Vagina (tissue), 2 donors: ENCODE measurements around the gene FNDC11. TPM values are rescaled to one million over a fixed set of nuclear protein-coding genes. Genes with fewer than 3 reads are reported as not detected.
"Not testable (repeated sequence)": the region's sequence is repeated elsewhere in the genome, so short reads cannot be mapped to it uniquely, and the experiment has no call there.

Experiments
- DNase-seq, 2 donors: peaks; one replicate each; pipeline ENCODE4 v3.0.0-alpha.2; 2017; ENCODE audit errors: extremely low spot score in 2 of 2
- H3K27ac ChIP-seq: fragments of 200-600 bp; sonication (generic); one replicate; pipeline ENCODE4 v1.5.1; 2019
- H3K27me3 ChIP-seq: fragments of 200-600 bp; sonication (generic); one replicate; pipeline ENCODE4 v1.5.1; 2019
- H3K36me3 ChIP-seq, 2 donors: fragments of 200-600 bp; sonication (generic); one replicate each; pipeline ENCODE4 v1.5.1; 2017 to 2019
- H3K4me1 ChIP-seq: fragments of 200-600 bp; sonication (generic); one replicate; pipeline ENCODE4 v1.5.1; 2019
- H3K4me3 ChIP-seq, 2 donors: fragments of 200-600 bp; sonication (generic); 1 replicate in 1 of 2; 2 replicates in 1 of 2; pipeline ENCODE4 v1.5.1; 2016 to 2019
- H3K9me3 ChIP-seq: fragments of 200-600 bp; sonication (generic); one replicate; pipeline ENCODE4 v1.5.1; 2019
- CTCF ChIP-seq, 3 experiments: fragments of 450-650 bp in 2 of 3; fragments of 200-600 bp in 1 of 3; sonication (generic) in 1 of 3; IDR thresholded peaks; one replicate each; pipeline ENCODE4 v1.5.1; 2017 to 2019; ENCODE audit warnings: antibody characterized with exemption in 3 of 3, mild to moderate bottlenecking in 2 of 3, moderate library complexity in 2 of 3
- POLR2A ChIP-seq, 2 donors: fragments of 450-650 bp; IDR thresholded peaks; one replicate each; pipeline ENCODE4 v1.6.1; 2017; ENCODE audit warnings: antibody characterized with exemption in 2 of 2, mild to moderate bottlenecking in 2 of 2, moderate library complexity in 2 of 2
- POLR2AphosphoS5 ChIP-seq, 2 donors: sonication (generic); formaldehyde crosslinking; IDR thresholded peaks; one replicate each; pipeline ENCODE4 v1.9.0; 2017; ENCODE audit warnings: antibody characterized with exemption in 2 of 2, mild to moderate bottlenecking in 2 of 2, low read depth in 1 of 2; ENCODE audit not compliant: insufficient read depth in 1 of 2
- intact Hi-C: fragments of 100-400 bp; cut with DNase I; formaldehyde crosslinking; loops from one replicate; pipeline ENCODE4 v1.15.1; 2023
- total RNA-seq: library from RNA; depleted of rRNA; stranded (reverse); fragments of >200 nt; gene quantifications from one replicate; pipeline ENCODE4 v1.2.3, GENCODE V29; 2016

Gene FNDC11
- total RNA-seq, 1 donor from 2014 or later, result not detected

- Histone ChIP-seq H3K4me3 (no peak overlapping the region), H3K4me1 (no peaks in the 10 kb centered on the region), H3K27ac (no peak overlapping the region), H3K27me3 (no peaks in the 10 kb centered on the region), H3K9me3 (no peaks in the 10 kb centered on the region), H3K36me3 (no peaks in the 10 kb centered on the region)
- intact Hi-C loops, result no loop called here
- DNase-seq, result no peak
- TF ChIP-seq POLR2AphosphoS5 (IDR thresholded peaks at IDR 0.05; ENCODE audit: insufficient read depth in 1 of 2, low read depth in 1 of 2), result no peak
- TF ChIP-seq POLR2A (IDR thresholded peaks at IDR 0.05), result no peak
- TF ChIP-seq CTCF (IDR thresholded peaks at IDR 0.05), result no peak
Observed at GRCh38 chr20:63508072-63508768, 45.7 kb upstream of the FNDC11 start.

- H3K27me3 ChIP-seq, result no peaks in the 10 kb centered on the region
- intact Hi-C loops, result no loop called here
Observed at GRCh38 chr20:63509088-63509564, 44.8 kb upstream of the FNDC11 start.

GRCh38 chr20:63513207-63513606 lies 40.8 kb upstream of the FNDC11 start:
- Histone ChIP-seq H3K36me3 (no peaks in the 10 kb centered on the region), H3K9me3 (no peaks in the 10 kb centered on the region), H3K27ac (no peak overlapping the region), H3K4me3 (no peak overlapping the region), H3K4me1 (no peaks in the 10 kb centered on the region), H3K27me3 (no peaks in the 10 kb centered on the region)
- DNase-seq, result no peak
- TF ChIP-seq POLR2A (IDR thresholded peaks at IDR 0.05) (no peak), POLR2AphosphoS5 (IDR thresholded peaks at IDR 0.05; ENCODE audit: insufficient read depth in 1 of 2, low read depth in 1 of 2) (no peak), CTCF (IDR thresholded peaks at IDR 0.05) (no peak)
- intact Hi-C loops, result no loop called here

More at GRCh38 chr20:63509088-63509564, 44.8 kb upstream of the FNDC11 start:
- no peak for DNase-seq
- Histone ChIP-seq H3K4me3 (no peak overlapping the region), H3K27ac (no peak overlapping the region), H3K9me3 (no peaks in the 10 kb centered on the region), H3K4me1 (no peaks in the 10 kb centered on the region), H3K36me3 (no peaks in the 10 kb centered on the region)
- TF ChIP-seq POLR2A (IDR thresholded peaks at IDR 0.05) (no peak), POLR2AphosphoS5 (IDR thresholded peaks at IDR 0.05; ENCODE audit: insufficient read depth in 1 of 2, low read depth in 1 of 2) (no peak), CTCF (IDR thresholded peaks at IDR 0.05) (no peak)

GRCh38 chr20:63514520-63514919 lies 39.4 kb upstream of the FNDC11 start:
- H3K4me3 ChIP-seq, H3K36me3 ChIP-seq, H3K4me1 ChIP-seq, H3K9me3 ChIP-seq, DNase-seq, H3K27me3 ChIP-seq, H3K27ac ChIP-seq, intact Hi-C loops: not testable (repeated sequence)

GRCh38 chr20:63517376-63518309 lies 36.3 kb upstream of the FNDC11 start:
- Histone ChIP-seq H3K27ac (no peak overlapping the region), H3K4me3 (no peak overlapping the region), H3K9me3 (no peaks in the 10 kb centered on the region), H3K4me1 (peaks cover 27% of the 10 kb centered on the region), H3K27me3 (no peaks in the 10 kb centered on the region), H3K36me3 (no peaks in the 10 kb centered on the region)
- no peak for TF ChIP-seq CTCF (IDR thresholded peaks at IDR 0.05)
- TF ChIP-seq POLR2A (IDR thresholded peaks at IDR 0.05), result no peak
- no peak for TF ChIP-seq POLR2AphosphoS5 (IDR thresholded peaks at IDR 0.05; ENCODE audit: insufficient read depth in 1 of 2, low read depth in 1 of 2)
- intact Hi-C loops, result no loop called here
- DNase-seq, result no peak
